ENCODE data around the gene SYT12.
"Not testable (repeated sequence)": the region's sequence is repeated elsewhere in the genome, so short reads cannot be mapped to it uniquely, and the experiment has no call there.

The SYT12 gene

GRCh38 chr11:66987158-66987620 lies 35.7 kb upstream of the SYT12 start:
- Mint-ChIP-seq H3K27ac (no peak overlapping the region), H3K36me3 (no peaks in the 10 kb centered on the region), H3K4me1 (no peaks in the 10 kb centered on the region), H3K4me3 (no peak overlapping the region), H3K9me3 (no peaks in the 10 kb centered on the region), H3K27me3 (peaks cover 76% of the 10 kb centered on the region)
- ATAC-seq = no peak

GRCh38 chr11:66987924-66988637 lies 34.9 kb upstream of the SYT12 start:
- peaks cover 69% of the 10 kb centered on the region for H3K27me3 Mint-ChIP-seq
- no peaks in the 10 kb centered on the region for H3K9me3 Mint-ChIP-seq
- H3K4me3 Mint-ChIP-seq = no peak overlapping the region
- H3K36me3 Mint-ChIP-seq = no peaks in the 10 kb centered on the region
- no peak for ATAC-seq
- H3K4me1 Mint-ChIP-seq = no peaks in the 10 kb centered on the region
- no peak overlapping the region for H3K27ac Mint-ChIP-seq

- H3K4me1 Mint-ChIP-seq, H3K9me3 Mint-ChIP-seq, ATAC-seq, H3K36me3 Mint-ChIP-seq, H3K4me3 Mint-ChIP-seq, H3K27ac Mint-ChIP-seq: not testable (repeated sequence)
- peaks cover 70% of the 10 kb centered on the region for H3K27me3 Mint-ChIP-seq
These were observed 34.2 kb upstream of the SYT12 start for GRCh38 chr11:66988741-66989140.

- H3K4me3 Mint-ChIP-seq, ATAC-seq, H3K27ac Mint-ChIP-seq, H3K36me3 Mint-ChIP-seq, H3K4me1 Mint-ChIP-seq, H3K9me3 Mint-ChIP-seq: not testable (repeated sequence)
- H3K27me3 Mint-ChIP-seq = peaks cover 64% of the 10 kb centered on the region
These were observed 33.6 kb upstream of the SYT12 start for GRCh38 chr11:66989360-66989759.

GRCh38 chr11:66992041-66992440 lies 30.9 kb upstream of the SYT12 start:
- no peak for ATAC-seq
- peaks cover 50% of the 10 kb centered on the region for H3K27me3 Mint-ChIP-seq
- H3K4me1 Mint-ChIP-seq = no peaks in the 10 kb centered on the region
- no peak overlapping the region for H3K4me3 Mint-ChIP-seq
- no peaks in the 10 kb centered on the region for H3K36me3 Mint-ChIP-seq
- no peak overlapping the region for H3K27ac Mint-ChIP-seq
- H3K9me3 Mint-ChIP-seq = no peaks in the 10 kb centered on the region

- peaks cover 39% of the 10 kb centered on the region for H3K27me3 Mint-ChIP-seq
- no peaks in the 10 kb centered on the region for H3K4me1 Mint-ChIP-seq
- H3K27ac Mint-ChIP-seq = no peak overlapping the region
- no peaks in the 10 kb centered on the region for H3K9me3 Mint-ChIP-seq
- no peak for ATAC-seq
- no peak overlapping the region for H3K4me3 Mint-ChIP-seq
- H3K36me3 Mint-ChIP-seq = no peaks in the 10 kb centered on the region
These were observed 26.2 kb upstream of the SYT12 start for GRCh38 chr11:66996609-66997273.

GRCh38 chr11:66999555-66999954 lies 23.4 kb upstream of the SYT12 start:
- Mint-ChIP-seq H3K27me3 (peaks cover 39% of the 10 kb centered on the region), H3K4me3 (no peak overlapping the region), H3K4me1 (no peaks in the 10 kb centered on the region), H3K36me3 (no peaks in the 10 kb centered on the region), H3K9me3 (no peaks in the 10 kb centered on the region), H3K27ac (no peak overlapping the region)
- no peak for ATAC-seq

GRCh38 chr11:67001332-67001731 lies 21.6 kb upstream of the SYT12 start:
- no peak for ATAC-seq
- H3K27me3 Mint-ChIP-seq = peaks cover 39% of the 10 kb centered on the region
- H3K4me1 Mint-ChIP-seq = peaks cover 3% of the 10 kb centered on the region
- H3K4me3 Mint-ChIP-seq = no peak overlapping the region
- H3K9me3 Mint-ChIP-seq = no peaks in the 10 kb centered on the region
- no peak overlapping the region for H3K27ac Mint-ChIP-seq
- H3K36me3 Mint-ChIP-seq = no peaks in the 10 kb centered on the region

- Mint-ChIP-seq H3K27ac (no peak overlapping the region), H3K36me3 (no peaks in the 10 kb centered on the region), H3K9me3 (no peaks in the 10 kb centered on the region), H3K4me1 (peaks cover 8% of the 10 kb centered on the region), H3K27me3 (peaks cover 30% of the 10 kb centered on the region), H3K4me3 (no peak overlapping the region)
- no peak for ATAC-seq
These were observed 20.5 kb upstream of the SYT12 start for GRCh38 chr11:67002297-67002913.

- Mint-ChIP-seq H3K9me3 (no peaks in the 10 kb centered on the region), H3K4me1 (peaks cover 8% of the 10 kb centered on the region), H3K27me3 (peaks cover 25% of the 10 kb centered on the region), H3K27ac (no peak overlapping the region), H3K36me3 (no peaks in the 10 kb centered on the region), H3K4me3 (no peak overlapping the region)
- ATAC-seq = no peak
These were observed 20.0 kb upstream of the SYT12 start for GRCh38 chr11:67002921-67003411.

GRCh38 chr11:67005200-67005599 lies 17.7 kb upstream of the SYT12 start:
- H3K4me1 Mint-ChIP-seq, H3K4me3 Mint-ChIP-seq, ATAC-seq, H3K27ac Mint-ChIP-seq, H3K9me3 Mint-ChIP-seq, H3K36me3 Mint-ChIP-seq: not testable (repeated sequence)
- peaks cover 27% of the 10 kb centered on the region for H3K27me3 Mint-ChIP-seq

- peaks cover 20% of the 10 kb centered on the region for H3K27me3 Mint-ChIP-seq
- peaks cover 8% of the 10 kb centered on the region for H3K4me1 Mint-ChIP-seq
- peak; percentile 12 for ATAC-seq
- H3K27ac Mint-ChIP-seq = no peak overlapping the region
- no peaks in the 10 kb centered on the region for H3K9me3 Mint-ChIP-seq
- H3K36me3 Mint-ChIP-seq = no peaks in the 10 kb centered on the region
- no peak overlapping the region for H3K4me3 Mint-ChIP-seq
These were observed 16.7 kb upstream of the SYT12 start for GRCh38 chr11:67006029-67006884.

- H3K4me1 Mint-ChIP-seq = peaks cover 8% of the 10 kb centered on the region
- H3K36me3 Mint-ChIP-seq = no peaks in the 10 kb centered on the region
- no peak overlapping the region for H3K27ac Mint-ChIP-seq
- no peaks in the 10 kb centered on the region for H3K9me3 Mint-ChIP-seq
- no peak overlapping the region for H3K4me3 Mint-ChIP-seq
- peaks cover 20% of the 10 kb centered on the region for H3K27me3 Mint-ChIP-seq
- no peak for ATAC-seq
These were observed 15.8 kb upstream of the SYT12 start for GRCh38 chr11:67007126-67007525.

GRCh38 chr11:67010296-67010905 lies 12.5 kb upstream of the SYT12 start:
- no peak for ATAC-seq
- Mint-ChIP-seq H3K27me3 (peaks cover 44% of the 10 kb centered on the region), H3K4me3 (no peak overlapping the region), H3K4me1 (peaks cover 8% of the 10 kb centered on the region), H3K9me3 (no peaks in the 10 kb centered on the region), H3K36me3 (no peaks in the 10 kb centered on the region), H3K27ac (no peak overlapping the region)
